HepG2 (cell line): ENCODE results near the gene COASY.

Experiments
- AGO2 ChIP-seq: fragments of 200-400 bp; formaldehyde crosslinking; optimal IDR thresholded peaks from 2 replicates; pipeline ENCODE3; 2017; ENCODE audit warnings: mild to moderate bottlenecking, low read depth, low read length, moderate library complexity
- ATF3 ChIP-seq: sonication (generic); formaldehyde crosslinking; IDR thresholded peaks from 2 replicates; pipeline ENCODE4 v1.4.0; 2020; ENCODE audit warnings: missing genetic modification reagents
- CTCF ChIP-seq: sonication (generic); formaldehyde crosslinking; IDR thresholded peaks from 2 replicates; pipeline ENCODE4 v1.5.0; 2020; ENCODE audit warnings: mild to moderate bottlenecking, missing genetic modification reagents, moderate library complexity
- HDAC2 ChIP-seq: sonication (generic); formaldehyde crosslinking; IDR thresholded peaks from 2 replicates; pipeline ENCODE4 v1.4.0; 2020; ENCODE audit warnings: missing genetic modification reagents
- NCOA2 ChIP-seq: sonication (generic); formaldehyde crosslinking; IDR thresholded peaks from 2 replicates; pipeline ENCODE4 v1.8.0; 2022; ENCODE audit warnings: inconsistent platforms
- TAF1 ChIP-seq: sonication (generic); formaldehyde crosslinking; IDR thresholded peaks from 2 replicates; pipeline ENCODE4 v1.4.0; 2020; ENCODE audit warnings: missing genetic modification reagents
- ZNF83 ChIP-seq: sonication (generic); formaldehyde crosslinking; IDR thresholded peaks from 2 replicates; pipeline ENCODE4 v1.4.0; 2020; ENCODE audit warnings: missing genetic modification reagents, mild to moderate bottlenecking, borderline replicate concordance
- ZZZ3 ChIP-seq: sonication (generic); formaldehyde crosslinking; IDR thresholded peaks from 2 replicates; pipeline ENCODE4 v1.4.0; 2020; ENCODE audit warnings: missing genetic modification reagents, mild to moderate bottlenecking, borderline replicate concordance

DNA sequence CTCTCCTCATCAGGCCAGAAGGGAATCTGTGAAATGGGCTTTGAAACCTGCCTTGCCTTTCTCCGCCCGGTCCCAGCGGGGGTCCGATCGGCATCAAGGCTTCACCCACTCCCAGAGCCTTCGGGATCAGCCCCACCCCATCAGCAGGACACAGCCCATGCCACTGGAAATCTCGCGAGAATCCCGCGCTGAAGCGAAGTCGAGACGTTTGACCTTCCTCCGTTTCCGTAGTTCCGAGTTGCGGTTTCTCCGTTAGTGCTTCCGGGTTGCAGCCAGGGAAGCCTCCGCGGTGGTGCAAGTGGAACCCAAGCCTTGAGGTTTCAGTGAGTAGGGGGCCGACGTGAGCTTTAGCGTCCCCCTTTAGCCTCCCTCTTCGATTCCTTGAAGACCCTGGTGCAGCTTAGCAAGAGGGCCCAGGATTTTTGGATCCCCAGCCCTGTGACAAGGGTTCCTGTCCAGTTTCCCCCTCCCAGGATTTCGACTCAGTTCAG is at the start of gene COASY:
- TF ChIP-seq ATF3 (CRISPR knock-in tag) (0 out of 2 replicates have a peak, but pooled peaks have one; percentile 44), TAF1 (peak; percentile 87), CTCF (CRISPR knock-in tag) (no peak), ZNF83 (no peak), ZZZ3 (CRISPR knock-in tag) (peak; percentile 80; the same call in 1 of the 2 replicates), AGO2 (no peak), NCOA2 (CRISPR knock-in tag) (no peak; the same call in 1 of the 2 replicates), HDAC2 (CRISPR knock-in tag) (peak; percentile 86)
